Ascending aorta (tissue), 2 donors: ENCODE measurements around the gene SOST. TPM values are rescaled to one million over a fixed set of nuclear protein-coding genes. Genes with fewer than 3 reads are reported as not detected.

ENCODE experiments used
- DNase-seq, 2 donors: peaks; one replicate each; pipeline ENCODE4 v3.0.0-alpha.2; 2019; ENCODE audit warnings: low spot score in 2 of 2
- H3K27ac ChIP-seq, 2 donors: fragments of 200-600 bp; sonication (generic); one replicate each; pipeline ENCODE4 v1.5.1; 2016 to 2017; ENCODE audit warnings: mild to moderate bottlenecking in 1 of 2
- H3K27me3 ChIP-seq: fragments of 200-600 bp; sonication (generic); one replicate; pipeline ENCODE4 v1.5.1; 2017
- H3K36me3 ChIP-seq, 2 donors: fragments of 200-600 bp; sonication (generic); one replicate each; pipeline ENCODE4 v1.5.1; 2016
- H3K4me1 ChIP-seq, 2 donors: fragments of 200-600 bp; sonication (generic); one replicate each; pipeline ENCODE4 v1.5.1; 2016 to 2017; ENCODE audit warnings: mild to moderate bottlenecking in 1 of 2
- H3K4me3 ChIP-seq, 2 donors: fragments of 200-600 bp; sonication (generic); one replicate each; pipeline ENCODE4 v1.5.1; 2016 to 2017; ENCODE audit warnings: mild to moderate bottlenecking in 1 of 2
- H3K9me3 ChIP-seq, 2 donors: fragments of 200-600 bp; sonication (generic); one replicate each; pipeline ENCODE4 v1.5.1; 2016
- intact Hi-C: fragments of 100-400 bp; cut with DNase I; formaldehyde crosslinking; loops from one replicate; pipeline ENCODE4 v1.15.1; 2023
- total RNA-seq: library from RNA; depleted of rRNA; stranded (reverse); fragments of >200 nt; gene quantifications from one replicate; pipeline ENCODE4 v1.1.0, GENCODE V29; 2016
- TF ChIP-seq, protein P1 (sequence below), 3 experiments: fragments of 200-600 bp in 2 of 3; fragments of 450-650 bp in 1 of 3; sonication (generic) in 2 of 3; IDR thresholded peaks; one replicate each; pipeline ENCODE4 v1.5.1; 2016 to 2019; ENCODE audit warnings: antibody characterized with exemption in 3 of 3, mild to moderate bottlenecking in 1 of 3, moderate library complexity in 1 of 3

SOST gene
- total RNA-seq, 1 donor from 2014 or later = 15.1 TPM

- Histone ChIP-seq H3K9me3 (no peaks in the 10 kb centered on the region), H3K36me3 (peaks cover 0 to 5% of the 10 kb centered on the region in 2 donors), H3K4me1 (peaks cover 1 to 20% of the 10 kb centered on the region in 2 donors), H3K27me3 (no peaks in the 10 kb centered on the region), H3K27ac (peak overlapping the region in 1 of 2 donors; percentile 31), H3K4me3 (peak overlapping the region in 1 of 2 donors; percentile 18)
- intact Hi-C loops = loop anchor here (1.0 kb wide), 2 partner anchors 40 to 66 kb away; no protein-coding TSS in a partner anchor
- TF ChIP-seq, protein P1, sequence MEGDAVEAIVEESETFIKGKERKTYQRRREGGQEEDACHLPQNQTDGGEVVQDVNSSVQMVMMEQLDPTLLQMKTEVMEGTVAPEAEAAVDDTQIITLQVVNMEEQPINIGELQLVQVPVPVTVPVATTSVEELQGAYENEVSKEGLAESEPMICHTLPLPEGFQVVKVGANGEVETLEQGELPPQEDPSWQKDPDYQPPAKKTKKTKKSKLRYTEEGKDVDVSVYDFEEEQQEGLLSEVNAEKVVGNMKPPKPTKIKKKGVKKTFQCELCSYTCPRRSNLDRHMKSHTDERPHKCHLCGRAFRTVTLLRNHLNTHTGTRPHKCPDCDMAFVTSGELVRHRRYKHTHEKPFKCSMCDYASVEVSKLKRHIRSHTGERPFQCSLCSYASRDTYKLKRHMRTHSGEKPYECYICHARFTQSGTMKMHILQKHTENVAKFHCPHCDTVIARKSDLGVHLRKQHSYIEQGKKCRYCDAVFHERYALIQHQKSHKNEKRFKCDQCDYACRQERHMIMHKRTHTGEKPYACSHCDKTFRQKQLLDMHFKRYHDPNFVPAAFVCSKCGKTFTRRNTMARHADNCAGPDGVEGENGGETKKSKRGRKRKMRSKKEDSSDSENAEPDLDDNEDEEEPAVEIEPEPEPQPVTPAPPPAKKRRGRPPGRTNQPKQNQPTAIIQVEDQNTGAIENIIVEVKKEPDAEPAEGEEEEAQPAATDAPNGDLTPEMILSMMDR (IDR thresholded peaks at IDR 0.05) = peak; percentile 98 to 100 (median 98)
- peak; percentile 79 to 97 for DNase-seq
Observed at GRCh38 chr17:43760254-43760852, 1.8 kb upstream of the SOST start.

- Histone ChIP-seq H3K9me3 (no peaks in the 10 kb centered on the region), H3K36me3 (no peaks in the 10 kb centered on the region), H3K4me1 (peaks cover 6 to 25% of the 10 kb centered on the region in 2 donors), H3K27me3 (no peaks in the 10 kb centered on the region), H3K4me3 (no peak overlapping the region), H3K27ac (no peak overlapping the region)
- no peak for DNase-seq
- intact Hi-C loops = loop anchor here (1.0 to 5.0 kb wide), 3 partner anchors 40 to 183 kb away; no protein-coding TSS in a partner anchor
- TF ChIP-seq, protein P1 (IDR thresholded peaks at IDR 0.05) = no peak
Observed at GRCh38 chr17:43759836-43760235, 1.2 kb upstream of the SOST start.

- Histone ChIP-seq H3K9me3 (no peaks in the 10 kb centered on the region), H3K36me3 (no peaks in the 10 kb centered on the region), H3K27ac (peak overlapping the region in 1 of 2 donors; percentile 50), H3K27me3 (no peaks in the 10 kb centered on the region), H3K4me1 (peaks cover 6 to 24% of the 10 kb centered on the region in 2 donors), H3K4me3 (peak overlapping the region in 1 of 2 donors; percentile 10)
- TF ChIP-seq, protein P1 (IDR thresholded peaks at IDR 0.05) = no peak
- DNase-seq = no peak
- intact Hi-C loops = loop anchor here (5.0 kb wide), 1 partner anchor 181 kb away; no protein-coding TSS in a partner anchor
Observed at GRCh38 chr17:43758086-43758485, 505 bp downstream of the SOST start.

DNA sequence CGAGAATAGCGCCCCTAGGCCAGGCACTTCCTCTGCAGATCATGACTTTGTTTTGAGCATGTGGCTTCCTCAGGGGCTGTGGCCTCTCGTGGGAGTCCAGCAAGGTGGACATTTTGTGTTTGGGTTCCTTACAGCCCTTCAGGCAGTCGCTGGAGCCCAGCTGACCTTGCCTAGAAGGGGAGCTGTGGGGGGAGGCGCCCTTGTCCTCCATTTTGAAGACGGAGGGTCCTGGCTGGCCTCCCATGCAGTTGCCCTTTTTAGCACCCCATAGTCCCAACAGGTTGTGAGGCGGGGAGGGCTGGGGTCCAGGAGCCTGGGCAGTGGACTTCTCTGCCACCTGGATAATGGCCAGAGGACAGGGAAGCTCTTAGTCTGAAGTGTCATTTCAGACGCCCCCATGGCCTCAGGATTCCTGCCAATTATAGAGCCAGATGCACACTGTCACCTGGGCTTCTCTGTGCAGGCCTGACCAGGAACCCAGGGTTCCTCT, 1.4 kb downstream of the SOST start:
- Histone ChIP-seq H3K27me3 (no peaks in the 10 kb centered on the region), H3K4me1 (peaks cover 6 to 24% of the 10 kb centered on the region in 2 donors), H3K4me3 (no peak overlapping the region), H3K36me3 (no peaks in the 10 kb centered on the region), H3K9me3 (no peaks in the 10 kb centered on the region), H3K27ac (no peak overlapping the region)
- no peak for DNase-seq
- intact Hi-C loops = loop anchor here (5.0 kb wide), 1 partner anchor 180 kb away; no protein-coding TSS in a partner anchor
- TF ChIP-seq, protein P1 (IDR thresholded peaks at IDR 0.05) = no peak

DNA sequence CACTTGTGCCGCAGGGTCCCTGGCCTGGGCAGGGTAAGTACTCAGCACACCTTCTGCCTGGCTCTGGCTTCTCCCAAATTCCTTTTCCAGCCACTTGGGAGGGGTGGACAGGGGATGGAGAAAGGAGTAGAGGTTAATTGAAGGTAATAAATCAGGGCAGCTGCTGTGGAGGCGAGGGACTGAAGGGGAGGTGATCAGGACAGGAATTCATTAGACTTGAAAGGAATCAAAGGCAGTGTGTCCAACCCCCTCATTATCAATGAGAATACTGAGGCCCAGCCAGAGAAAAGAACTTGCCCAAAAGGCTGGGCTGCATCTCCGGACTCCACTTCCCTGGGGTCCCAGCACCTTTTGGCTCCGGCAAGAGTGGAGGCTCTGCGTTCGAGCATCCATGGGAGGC, 2.4 kb downstream of the SOST start:
- DNase-seq = no peak
- Histone ChIP-seq H3K4me1 (peaks cover 6 to 24% of the 10 kb centered on the region in 2 donors), H3K4me3 (no peak overlapping the region), H3K9me3 (no peaks in the 10 kb centered on the region), H3K27ac (no peak overlapping the region), H3K36me3 (no peaks in the 10 kb centered on the region), H3K27me3 (no peaks in the 10 kb centered on the region)
- TF ChIP-seq, protein P1 (IDR thresholded peaks at IDR 0.05) = no peak
- intact Hi-C loops = loop anchor here (5.0 kb wide), 1 partner anchor 179 kb away; no protein-coding TSS in a partner anchor
